HG02610 (cell line): ENCODE data around the gene RUNX1.
"Not testable (repeated sequence)": the region's sequence is repeated elsewhere in the genome, so short reads cannot be mapped to it uniquely, and the experiment has no call there.

Source experiments
- ATAC-seq: cut with Tn5 transposase; IDR thresholded peaks from one replicate; pipeline ENCODE4 v1.9.1; 2021; ENCODE audit warnings: mild to moderate bottlenecking, moderate library complexity; ENCODE audit not compliant: unreplicated experiment

RUNX1 gene

GRCh38 chr21:34815831-34816705 lies 233.0 kb downstream of the RUNX1 start:
- ATAC-seq, result no peak

GRCh38 chr21:34814529-34814951 lies 234.6 kb downstream of the RUNX1 start:
- no peak for ATAC-seq

GRCh38 chr21:34813266-34813894 lies 235.7 kb downstream of the RUNX1 start:
- ATAC-seq, result no peak

GRCh38 chr21:34812504-34813265 lies 236.4 kb downstream of the RUNX1 start:
- no peak for ATAC-seq

- ATAC-seq, result no peak
Measured at GRCh38 chr21:34811368-34811767, 237.7 kb downstream of the RUNX1 start.

- ATAC-seq, result no peak
Measured at GRCh38 chr21:34810786-34811185, 238.3 kb downstream of the RUNX1 start.

- ATAC-seq, result no peak
Measured at GRCh38 chr21:34809822-34810221, 239.3 kb downstream of the RUNX1 start.

- no peak for ATAC-seq
Measured at GRCh38 chr21:34808569-34809204, 240.4 kb downstream of the RUNX1 start.

- ATAC-seq, result no peak
Measured at GRCh38 chr21:34807881-34808568, 241.1 kb downstream of the RUNX1 start.

GRCh38 chr21:34807146-34807880 lies 241.8 kb downstream of the RUNX1 start:
- ATAC-seq, result peak; percentile 81

GRCh38 chr21:34806423-34806822 lies 242.7 kb downstream of the RUNX1 start:
- no peak for ATAC-seq

- ATAC-seq, result no peak
Measured at GRCh38 chr21:34805157-34805556, 243.9 kb downstream of the RUNX1 start.

- not testable (repeated sequence) for ATAC-seq
Measured at GRCh38 chr21:34804584-34804983, 244.5 kb downstream of the RUNX1 start.

GRCh38 chr21:34803782-34804370 lies 245.2 kb downstream of the RUNX1 start:
- no peak for ATAC-seq

- no peak for ATAC-seq
Measured at GRCh38 chr21:34802180-34802899, 246.8 kb downstream of the RUNX1 start.

- no peak for ATAC-seq
Measured at GRCh38 chr21:34801519-34802132, 247.5 kb downstream of the RUNX1 start.

- ATAC-seq, result no peak
Measured at GRCh38 chr21:34800797-34801518, 248.1 kb downstream of the RUNX1 start.

GRCh38 chr21:34799092-34799491 lies 250.0 kb downstream of the RUNX1 start:
- ATAC-seq, result no peak
